Kidney epithelial cell (primary cell): Measurements from ENCODE around the gene HS3ST3A1. TPM values are rescaled to one million over a fixed set of nuclear protein-coding genes. Genes with fewer than 3 reads are reported as not detected.

Experiments
- DNase-seq: peaks from one replicate; pipeline ENCODE4 v3.0.0-alpha.2; 2010; ENCODE audit warnings: low read depth
- H3K27me3 ChIP-seq: 2 replicates; pipeline ENCODE4 v1.6.0; 2011; ENCODE audit warnings: low read length; ENCODE audit not compliant: control insufficient read depth, insufficient read depth
- H3K36me3 ChIP-seq: 2 replicates; pipeline ENCODE4 v1.5.1; 2011; ENCODE audit warnings: low read length; ENCODE audit not compliant: control insufficient read depth, insufficient read depth
- H3K4me3 ChIP-seq: 2 replicates; pipeline ENCODE4 v1.5.1; 2011; ENCODE audit warnings: low read depth, mild to moderate bottlenecking, control low read depth, low read length
- CTCF ChIP-seq: IDR thresholded peaks from 2 replicates; pipeline ENCODE4 v1.5.1; 2011; ENCODE audit warnings: mild to moderate bottlenecking, moderate library complexity, low read length, control low read depth, inconsistent platforms; ENCODE audit not compliant: insufficient read depth, poor library complexity, severe bottlenecking
- total RNA-seq: library from RNA; depleted of rRNA; stranded (reverse); fragments of >200 nt; gene quantifications from 2 replicates; pipeline ENCODE4 v1.2.3, GENCODE V29; 2015

The HS3ST3A1 gene
- total RNA-seq, 1 donor from 2014 or later, result 38.4 TPM

GRCh38 chr17:13539421-13539820 is 62.3 kb downstream of the HS3ST3A1 start:
- no peak for TF ChIP-seq CTCF
- Histone ChIP-seq H3K36me3 (peaks cover 1% of the 10 kb centered on the region), H3K4me3 (no peak overlapping the region), H3K27me3 (no peaks in the 10 kb centered on the region)
- no peak for DNase-seq

GRCh38 chr17:13538841-13539411 is 62.8 kb downstream of the HS3ST3A1 start:
- no peak for TF ChIP-seq CTCF
- no peak for DNase-seq
- Histone ChIP-seq H3K36me3 (peaks cover 1% of the 10 kb centered on the region), H3K27me3 (no peaks in the 10 kb centered on the region), H3K4me3 (no peak overlapping the region)

GRCh38 chr17:13537871-13538643 is 63.7 kb downstream of the HS3ST3A1 start:
- DNase-seq, result no peak
- TF ChIP-seq CTCF, result no peak
- Histone ChIP-seq H3K4me3 (no peak overlapping the region), H3K27me3 (no peaks in the 10 kb centered on the region), H3K36me3 (peaks cover 1% of the 10 kb centered on the region)

- H3K4me3 ChIP-seq, result no peak overlapping the region
- TF ChIP-seq CTCF, result no peak
- no peak for DNase-seq
- H3K36me3 ChIP-seq, result no peaks in the 10 kb centered on the region
- H3K27me3 ChIP-seq, result no peaks in the 10 kb centered on the region
Observed at GRCh38 chr17:13537167-13537731, 64.5 kb downstream of the HS3ST3A1 start.

- Histone ChIP-seq H3K27me3 (no peaks in the 10 kb centered on the region), H3K4me3 (no peak overlapping the region), H3K36me3 (no peaks in the 10 kb centered on the region)
- DNase-seq, result no peak
- TF ChIP-seq CTCF, result no peak
Observed at GRCh38 chr17:13534946-13535345, 66.8 kb downstream of the HS3ST3A1 start.

GRCh38 chr17:13531721-13532120 is 70.0 kb downstream of the HS3ST3A1 start:
- Histone ChIP-seq H3K36me3 (no peaks in the 10 kb centered on the region), H3K4me3 (no peak overlapping the region), H3K27me3 (no peaks in the 10 kb centered on the region)
- DNase-seq, result no peak
- no peak for TF ChIP-seq CTCF
